HEK293 (cell line): ENCODE data around the gene ESR2.

Experiments used
- CTCF ChIA-PET: fragments of 350-600 bp; formaldehyde crosslinking; extraction: SDS; loops from one replicate; lab custom pipeline; 2021; ENCODE audit warnings: antibody characterized with exemption; lab: Yijun Ruan, JAX
- POLR2A ChIA-PET: fragments of 300-600 bp; formaldehyde crosslinking; extraction: SDS; loops from one replicate; lab custom pipeline; 2020; ENCODE audit warnings: antibody characterized with exemption, inconsistent platforms; lab: Yijun Ruan, JAX
- H3K27ac ChIP-seq: fragments of 200-500 bp; sonication (Bioruptor generic); 2 replicates; pipeline ENCODE4 v1.5.1; 2014; ENCODE audit warnings: low read depth, low read length, control low read depth, inconsistent platforms; ENCODE audit errors: extremely low read depth
- H3K36me3 ChIP-seq, 2 experiments: fragments of 200-500 bp in 1 of 2; sonication (Bioruptor generic) in 1 of 2; 1 replicate in 1 of 2; 2 replicates in 1 of 2; pipeline ENCODE4 v1.5.1; 2014 to 2017; ENCODE audit warnings: inconsistent platforms in 2 of 2, low read length in 2 of 2; ENCODE audit not compliant: control insufficient read depth in 2 of 2, insufficient read depth in 1 of 2
- H3K4me1 ChIP-seq: fragments of 200-500 bp; sonication (Bioruptor generic); 2 replicates; pipeline ENCODE4 v1.5.1; 2014; ENCODE audit warnings: mild to moderate bottlenecking, low read length, inconsistent platforms; ENCODE audit not compliant: control insufficient read depth, insufficient read depth
- H3K4me3 ChIP-seq: 2 replicates; pipeline ENCODE4 v1.5.1; 2011; ENCODE audit warnings: low read depth, mild to moderate bottlenecking, control low read depth, low read length, moderate library complexity
- H3K9me3 ChIP-seq: fragments of 200-500 bp; sonication (Bioruptor generic); 2 replicates; pipeline ENCODE4 v1.5.1; 2014; ENCODE audit warnings: low read depth, low read length, inconsistent platforms; ENCODE audit not compliant: control insufficient read depth, insufficient read depth
- MEIS1 ChIP-seq: sonication (generic); formaldehyde crosslinking; IDR thresholded peaks from 2 replicates; pipeline ENCODE4 v1.8.1; 2022; ENCODE audit warnings: missing genetic modification reagents, mild to moderate bottlenecking, borderline replicate concordance
- WT1 ChIP-seq: fragments of 450-650 bp; formaldehyde crosslinking; IDR thresholded peaks from 2 replicates; pipeline ENCODE4 v1.5.1; 2016; ENCODE audit warnings: missing biosample characterization, missing genetic modification characterization
- ZNF169 ChIP-seq: fragments of 450-650 bp; formaldehyde crosslinking; IDR thresholded peaks from 2 replicates; pipeline ENCODE4 v1.5.1; 2016; ENCODE audit warnings: missing biosample characterization, missing genetic modification characterization
- ZNF175 ChIP-seq: fragments of 450-650 bp; formaldehyde crosslinking; IDR thresholded peaks from 2 replicates; pipeline ENCODE4 v1.5.1; 2016; ENCODE audit warnings: missing biosample characterization, missing genetic modification characterization
- ZNF221 ChIP-seq: fragments of 450-650 bp; formaldehyde crosslinking; IDR thresholded peaks from 2 replicates; pipeline ENCODE4 v1.5.1; 2017; ENCODE audit warnings: missing biosample characterization, missing genetic modification characterization, borderline replicate concordance
- ZNF394 ChIP-seq: fragments of 450-650 bp; formaldehyde crosslinking; IDR thresholded peaks from 2 replicates; pipeline ENCODE4 v1.5.1; 2016; ENCODE audit warnings: missing biosample characterization, missing genetic modification characterization, mild to moderate bottlenecking, moderate library complexity, borderline replicate concordance
- ZNF488 ChIP-seq: fragments of 450-650 bp; formaldehyde crosslinking; IDR thresholded peaks from 2 replicates; pipeline ENCODE4 v1.5.1; 2016; ENCODE audit warnings: missing biosample characterization, missing genetic modification characterization
- ZNF585B ChIP-seq: fragments of 450-650 bp; formaldehyde crosslinking; IDR thresholded peaks from 2 replicates; pipeline ENCODE4 v1.5.1; 2016; ENCODE audit warnings: missing biosample characterization, missing genetic modification characterization
- TF ChIP-seq, protein P1 (sequence below): fragments of 450-650 bp; formaldehyde crosslinking; conservative IDR thresholded peaks from 2 replicates; pipeline ENCODE4 v1.5.1; 2016; ENCODE audit warnings: low read depth, missing biosample characterization, missing genetic modification characterization
- TF ChIP-seq, protein P2 (sequence below): fragments of 450-650 bp; formaldehyde crosslinking; IDR thresholded peaks from 2 replicates; pipeline ENCODE4 v1.5.1; 2016; ENCODE audit warnings: missing biosample characterization, missing genetic modification characterization

Gene ESR2

GRCh38 chr14:64208981-64209380 is 85.2 kb downstream of the ESR2 start:
- Histone ChIP-seq H3K27ac (no peak overlapping the region), H3K36me3 (peaks cover 0 to 48% of the 10 kb centered on the region in 2 experiments; a peak in 2 of 3 replicates), H3K4me1 (no peaks in the 10 kb centered on the region), H3K4me3 (no peak overlapping the region), H3K9me3 (no peaks in the 10 kb centered on the region)
- TF ChIP-seq MEIS1 (CRISPR knock-in tag) (no peak), ZNF394 (tag by site-specific recombination) (no peak), ZNF169 (no peak), ZNF175 (tag by site-specific recombination) (no peak)
- ChIA-PET POLR2A (no interaction called here), CTCF (no interaction called here)

GRCh38 chr14:64208261-64208660 is 85.9 kb downstream of the ESR2 start:
- Histone ChIP-seq H3K4me3 (no peak overlapping the region), H3K4me1 (no peaks in the 10 kb centered on the region), H3K9me3 (no peaks in the 10 kb centered on the region), H3K36me3 (peaks cover 0 to 45% of the 10 kb centered on the region in 2 experiments; a peak in 2 of 3 replicates), H3K27ac (no peak overlapping the region)
- CTCF ChIA-PET = interaction anchor here (0.7 kb wide), 1 partner anchor 432 kb away, joined by 3 read pairs; no protein-coding TSS in a partner anchor
- TF ChIP-seq, protein P1, sequence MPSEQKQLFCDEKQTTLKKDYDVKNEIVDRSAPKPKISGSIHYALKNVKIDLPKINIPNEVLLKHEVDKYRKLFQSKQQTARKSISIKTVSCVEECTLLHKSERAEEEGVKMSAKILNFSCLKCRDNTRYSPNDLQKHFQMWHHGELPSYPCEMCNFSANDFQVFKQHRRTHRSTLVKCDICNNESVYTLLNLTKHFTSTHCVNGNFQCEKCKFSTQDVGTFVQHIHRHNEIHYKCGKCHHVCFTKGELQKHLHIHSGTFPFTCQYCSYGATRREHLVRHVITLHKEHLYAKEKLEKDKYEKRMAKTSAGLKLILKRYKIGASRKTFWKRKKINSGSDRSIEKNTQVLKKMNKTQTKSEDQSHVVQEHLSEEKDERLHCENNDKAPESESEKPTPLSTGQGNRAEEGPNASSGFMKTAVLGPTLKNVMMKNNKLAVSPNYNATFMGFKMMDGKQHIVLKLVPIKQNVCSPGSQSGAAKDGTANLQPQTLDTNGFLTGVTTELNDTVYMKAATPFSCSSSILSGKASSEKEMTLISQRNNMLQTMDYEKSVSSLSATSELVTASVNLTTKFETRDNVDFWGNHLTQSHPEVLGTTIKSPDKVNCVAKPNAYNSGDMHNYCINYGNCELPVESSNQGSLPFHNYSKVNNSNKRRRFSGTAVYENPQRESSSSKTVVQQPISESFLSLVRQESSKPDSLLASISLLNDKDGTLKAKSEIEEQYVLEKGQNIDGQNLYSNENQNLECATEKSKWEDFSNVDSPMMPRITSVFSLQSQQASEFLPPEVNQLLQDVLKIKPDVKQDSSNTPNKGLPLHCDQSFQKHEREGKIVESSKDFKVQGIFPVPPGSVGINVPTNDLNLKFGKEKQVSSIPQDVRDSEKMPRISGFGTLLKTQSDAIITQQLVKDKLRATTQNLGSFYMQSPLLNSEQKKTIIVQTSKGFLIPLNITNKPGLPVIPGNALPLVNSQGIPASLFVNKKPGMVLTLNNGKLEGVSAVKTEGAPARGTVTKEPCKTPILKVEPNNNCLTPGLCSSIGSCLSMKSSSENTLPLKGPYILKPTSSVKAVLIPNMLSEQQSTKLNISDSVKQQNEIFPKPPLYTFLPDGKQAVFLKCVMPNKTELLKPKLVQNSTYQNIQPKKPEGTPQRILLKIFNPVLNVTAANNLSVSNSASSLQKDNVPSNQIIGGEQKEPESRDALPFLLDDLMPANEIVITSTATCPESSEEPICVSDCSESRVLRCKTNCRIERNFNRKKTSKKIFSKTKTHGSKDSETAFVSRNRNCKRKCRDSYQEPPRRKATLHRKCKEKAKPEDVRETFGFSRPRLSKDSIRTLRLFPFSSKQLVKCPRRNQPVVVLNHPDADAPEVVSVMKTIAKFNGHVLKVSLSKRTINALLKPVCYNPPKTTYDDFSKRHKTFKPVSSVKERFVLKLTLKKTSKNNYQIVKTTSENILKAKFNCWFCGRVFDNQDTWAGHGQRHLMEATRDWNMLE (tag by site-specific recombination) = no peak
- TF ChIP-seq, protein P2, sequence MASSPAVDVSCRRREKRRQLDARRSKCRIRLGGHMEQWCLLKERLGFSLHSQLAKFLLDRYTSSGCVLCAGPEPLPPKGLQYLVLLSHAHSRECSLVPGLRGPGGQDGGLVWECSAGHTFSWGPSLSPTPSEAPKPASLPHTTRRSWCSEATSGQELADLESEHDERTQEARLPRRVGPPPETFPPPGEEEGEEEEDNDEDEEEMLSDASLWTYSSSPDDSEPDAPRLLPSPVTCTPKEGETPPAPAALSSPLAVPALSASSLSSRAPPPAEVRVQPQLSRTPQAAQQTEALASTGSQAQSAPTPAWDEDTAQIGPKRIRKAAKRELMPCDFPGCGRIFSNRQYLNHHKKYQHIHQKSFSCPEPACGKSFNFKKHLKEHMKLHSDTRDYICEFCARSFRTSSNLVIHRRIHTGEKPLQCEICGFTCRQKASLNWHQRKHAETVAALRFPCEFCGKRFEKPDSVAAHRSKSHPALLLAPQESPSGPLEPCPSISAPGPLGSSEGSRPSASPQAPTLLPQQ (tag by site-specific recombination) = no peak
- POLR2A ChIA-PET = no interaction called here

- Histone ChIP-seq H3K4me3 (no peak overlapping the region), H3K27ac (no peak overlapping the region)
- CTCF ChIA-PET = interaction anchor here (0.7 kb wide), 1 partner anchor 32 kb away, joined by 3 read pairs; no protein-coding TSS in a partner anchor
- POLR2A ChIA-PET = no interaction called here
- no peak for TF ChIP-seq ZNF488 (tag by site-specific recombination)
- no peak for TF ChIP-seq WT1
- TF ChIP-seq ZNF585B (tag by site-specific recombination) = no peak
- no peak for TF ChIP-seq ZNF221 (tag by site-specific recombination)
- TF ChIP-seq, all 188 proteins: peak for 0
- no peaks in the 10 kb centered on the region for H3K9me3 ChIP-seq
- peaks cover 4% of the 10 kb centered on the region; the same call in 1 of the 2 replicates for H3K4me1 ChIP-seq
- H3K36me3 ChIP-seq = peaks cover 0 to 3% of the 10 kb centered on the region in 2 experiments; a peak in 2 of 3 replicates
Observed at GRCh38 chr14:64203366-64204006, 90.7 kb downstream of the ESR2 start.
